GM23338 (cell line): ENCODE measurements around the gene GPR179.

Source experiments
- CREB1 ChIP-seq: fragments of 250-450 bp; sonication (Bioruptor Pico); IDR thresholded peaks from 2 replicates; pipeline ENCODE4 v1.5.0; 2020; ENCODE audit warnings: low read depth, mild to moderate bottlenecking, moderate library complexity
- CTCF ChIP-seq, 2 experiments: fragments of 200-600 bp in 1 of 2; sonication (generic) in 1 of 2; conservative IDR thresholded peaks; 2 replicates each; pipeline versions ENCODE4 v1.5.1 to v1.6.1; 2016 to 2017; ENCODE audit warnings: antibody characterized with exemption in 2 of 2, low read depth in 2 of 2, mild to moderate bottlenecking in 2 of 2, moderate library complexity in 1 of 2
- EZH2 ChIP-seq: fragments of 200-600 bp; sonication (generic); IDR thresholded peaks from one replicate; pipeline ENCODE4 v1.8.0; 2017; ENCODE audit warnings: antibody characterized with exemption, mild to moderate bottlenecking, low read depth; ENCODE audit not compliant: unreplicated experiment
- EZH2phosphoT487 ChIP-seq: fragments of 200-600 bp; sonication (generic); IDR thresholded peaks from one replicate; pipeline ENCODE4 v1.8.1; 2018; ENCODE audit warnings: antibody characterized with exemption; ENCODE audit not compliant: unreplicated experiment
- JUNB ChIP-seq: IDR thresholded peaks from one replicate; pipeline ENCODE4 v1.6.1; 2016; ENCODE audit warnings: antibody characterized with exemption; ENCODE audit not compliant: unreplicated experiment
- POLR2AphosphoS5 ChIP-seq: IDR thresholded peaks from 2 replicates; pipeline ENCODE4 v1.6.1; 2016; ENCODE audit warnings: antibody characterized with exemption, low read depth
- REST ChIP-seq: IDR thresholded peaks from one replicate; pipeline ENCODE4 v1.6.1; 2018; ENCODE audit warnings: antibody characterized with exemption; ENCODE audit not compliant: unreplicated experiment
- ZNF114 ChIP-seq: fragments of 250-450 bp; sonication (Bioruptor Pico); IDR thresholded peaks from 2 replicates; pipeline ENCODE4 v1.5.0; 2020; ENCODE audit warnings: mild to moderate bottlenecking, moderate library complexity

GRCh38 chr17:38336838-38337237 lies 6.9 kb downstream of the GPR179 start:
- TF ChIP-seq EZH2 (no peak), CTCF (conservative IDR thresholded peaks at IDR 0.05; ENCODE audit: low read depth in 2 of 2) (no peak), REST (no peak), ZNF114 (CRISPR knock-in tag) (no peak), JUNB (no peak), CREB1 (CRISPR knock-in tag) (no peak), EZH2phosphoT487 (no peak), POLR2AphosphoS5 (no peak)
